Measurements from ENCODE around the gene PDE4D.

The PDE4D gene

DNA sequence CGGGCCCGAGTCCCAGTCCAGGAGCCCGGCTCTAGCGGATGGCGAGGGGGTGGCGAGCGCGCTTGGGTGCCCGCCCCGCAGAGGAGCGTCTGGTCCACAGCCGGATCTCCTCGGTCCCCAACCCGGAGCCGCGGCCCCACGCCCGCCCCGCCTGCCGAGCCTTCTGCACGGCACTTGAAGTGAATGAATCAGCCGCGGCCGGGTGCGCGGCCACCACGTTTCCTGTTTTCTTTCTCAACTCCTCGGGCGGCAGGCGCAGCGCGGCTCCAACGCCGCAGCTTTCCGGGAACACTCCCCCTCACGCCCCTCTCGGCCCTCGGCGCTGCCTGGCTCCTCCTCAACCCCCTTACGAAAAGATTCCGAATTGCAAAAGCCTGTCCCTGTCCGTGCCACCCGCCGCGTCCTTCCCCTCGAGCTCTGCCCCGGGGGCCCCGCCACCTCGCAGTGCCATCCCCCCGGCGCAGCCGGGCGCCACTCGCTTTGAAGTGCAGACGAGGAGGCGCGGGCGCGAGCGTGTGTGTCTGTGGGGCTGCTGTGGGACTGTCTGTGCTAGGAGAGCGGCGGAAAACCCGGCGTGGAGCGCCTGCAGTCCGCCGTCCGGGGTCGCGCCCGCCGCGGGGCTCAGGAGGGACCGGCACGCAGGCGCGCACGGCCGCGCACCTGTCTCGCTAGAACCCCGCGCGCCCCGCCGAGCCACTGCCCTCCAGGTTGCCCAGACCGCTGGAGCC lies 854.1 kb downstream of the PDE4D start:
- DNase-seq (ENCODE audit: low spot score) = peak; percentile 7

DNA sequence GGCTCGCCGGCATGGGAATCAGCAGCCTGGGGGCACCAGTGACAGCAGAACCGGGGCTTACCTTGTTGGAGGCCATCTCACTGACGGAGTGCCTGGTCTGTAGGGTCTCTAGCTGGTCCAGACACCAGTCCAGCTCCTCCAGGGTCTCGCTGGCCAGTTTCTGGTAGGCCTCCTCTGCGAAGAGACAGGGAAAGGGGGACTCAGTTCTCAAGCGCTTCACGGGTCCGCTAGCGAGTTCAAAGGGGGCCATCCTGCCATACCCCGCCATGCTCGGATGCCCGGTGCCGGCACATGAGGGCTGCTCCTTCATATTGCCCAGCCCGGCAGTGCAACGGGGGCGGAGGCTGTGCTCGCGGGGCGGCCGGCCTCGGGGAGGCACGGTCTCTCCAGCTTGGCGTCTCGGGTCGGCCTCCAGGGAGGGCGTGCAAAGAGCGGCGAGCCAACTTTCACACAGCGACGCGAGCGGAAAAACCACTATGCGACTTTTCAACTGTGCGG lies 854.7 kb downstream of the PDE4D start:
- DNase-seq (ENCODE audit: low spot score) = no peak

DNA sequence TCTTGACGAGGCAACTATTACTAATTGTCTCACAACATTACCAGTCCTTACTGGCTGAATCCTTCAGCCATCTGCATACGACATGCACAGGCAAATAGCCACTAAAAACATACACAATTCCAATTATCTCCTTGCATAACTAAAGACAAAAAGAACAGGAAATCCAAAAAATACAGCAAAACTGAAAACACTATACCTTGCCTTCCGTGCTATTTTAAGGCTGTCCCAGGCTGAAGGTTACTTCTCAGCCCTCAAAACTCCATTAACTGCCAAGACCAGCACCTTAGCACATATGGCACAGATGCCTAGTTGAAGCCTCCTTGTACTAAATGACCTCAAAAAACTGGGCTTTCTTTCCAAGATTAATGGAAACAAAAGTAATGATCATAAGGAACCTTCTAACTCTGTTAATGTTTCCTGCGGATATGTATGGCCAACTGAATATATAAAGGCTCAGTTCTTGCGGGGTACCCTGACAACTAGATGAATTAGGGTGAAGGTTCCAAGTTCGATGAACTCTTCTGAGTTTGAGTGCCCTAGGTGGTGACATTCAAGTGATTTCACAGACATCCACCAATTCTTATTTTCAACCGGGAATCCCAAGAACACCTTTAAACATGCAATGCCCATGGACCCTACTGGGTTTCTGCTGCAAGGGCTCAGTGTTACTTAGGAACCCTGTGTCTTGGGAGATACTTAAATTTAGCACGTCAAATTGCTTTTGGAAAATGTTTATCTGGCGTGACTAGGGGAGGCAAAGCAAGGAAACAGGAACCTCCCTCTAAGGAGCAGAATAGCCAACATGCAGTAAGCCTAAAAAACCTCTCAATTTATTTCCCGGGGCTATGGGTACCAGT lies 855.4 kb downstream of the PDE4D start:
- no peak for DNase-seq (ENCODE audit: low spot score)

DNA sequence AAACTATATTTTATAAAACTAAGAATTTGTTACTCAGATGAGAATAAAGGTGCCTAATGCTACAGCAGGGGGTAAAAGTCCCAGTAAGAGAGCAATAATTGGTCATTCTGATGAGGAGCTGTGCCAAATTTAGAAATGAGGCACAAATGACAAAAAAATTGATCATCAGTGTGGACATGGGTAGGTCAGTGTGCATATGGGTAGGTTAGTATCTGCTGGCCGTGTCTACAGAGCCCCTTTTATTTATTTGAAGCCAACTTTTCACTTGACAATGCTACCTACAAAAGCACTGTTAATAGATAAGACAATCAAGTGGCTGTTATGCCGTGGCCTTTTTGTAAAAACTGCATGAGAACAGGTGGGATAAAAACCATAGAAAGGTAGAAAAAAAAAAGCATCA lies 856.1 kb downstream of the PDE4D start:
- no peak for DNase-seq (ENCODE audit: low spot score)

DNA sequence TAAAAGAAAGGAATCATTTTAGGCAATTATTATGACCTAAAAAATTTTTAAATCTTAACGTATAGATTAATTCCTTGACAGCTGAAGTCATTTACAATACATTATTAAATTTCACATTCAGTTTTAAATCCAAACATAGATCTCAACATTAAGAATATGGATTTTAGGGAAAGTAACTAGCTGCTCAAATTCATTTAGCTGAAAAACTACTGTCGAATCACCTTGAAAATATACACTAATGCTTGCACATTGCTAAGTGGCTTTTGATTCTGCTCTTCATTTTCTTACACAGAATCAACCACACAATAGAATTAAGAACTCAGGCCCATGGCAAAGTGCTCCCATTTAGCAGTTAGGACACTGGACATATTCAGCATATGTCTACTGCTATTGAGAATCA lies 856.5 kb downstream of the PDE4D start:
- no peak for DNase-seq (ENCODE audit: low spot score)

DNA sequence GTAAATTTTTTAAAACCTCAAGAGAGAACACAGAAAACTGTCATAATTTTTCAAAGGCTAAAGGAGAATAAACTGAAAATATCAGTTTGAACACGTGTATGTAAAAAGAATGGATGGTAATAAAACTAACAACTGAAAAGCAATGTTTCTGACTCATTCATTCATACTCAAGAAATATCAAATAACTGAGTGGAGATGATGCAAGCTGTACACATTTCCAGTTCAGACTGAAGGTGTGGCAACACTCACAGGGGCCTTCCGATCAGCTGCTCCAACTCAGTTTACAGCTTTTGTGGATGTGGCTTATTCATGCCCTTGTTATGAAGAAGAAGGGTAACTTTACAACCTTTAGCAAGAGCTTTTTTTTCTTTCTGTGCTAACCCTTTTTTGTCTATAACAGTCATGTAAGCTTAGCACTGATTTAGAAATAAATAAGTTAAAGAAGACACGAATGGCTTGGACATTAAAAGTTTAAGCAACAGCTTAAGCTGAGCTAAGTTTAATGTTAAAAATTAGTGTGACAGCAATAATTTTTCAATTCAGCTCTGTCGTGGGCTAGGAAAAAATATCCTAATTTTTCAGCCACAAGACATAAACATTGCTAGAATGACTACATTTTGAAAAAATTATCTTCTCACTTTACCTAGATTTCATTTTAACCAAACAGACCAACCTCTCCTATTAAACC lies 857.1 kb downstream of the PDE4D start:
- DNase-seq (ENCODE audit: low spot score) = no peak

DNA sequence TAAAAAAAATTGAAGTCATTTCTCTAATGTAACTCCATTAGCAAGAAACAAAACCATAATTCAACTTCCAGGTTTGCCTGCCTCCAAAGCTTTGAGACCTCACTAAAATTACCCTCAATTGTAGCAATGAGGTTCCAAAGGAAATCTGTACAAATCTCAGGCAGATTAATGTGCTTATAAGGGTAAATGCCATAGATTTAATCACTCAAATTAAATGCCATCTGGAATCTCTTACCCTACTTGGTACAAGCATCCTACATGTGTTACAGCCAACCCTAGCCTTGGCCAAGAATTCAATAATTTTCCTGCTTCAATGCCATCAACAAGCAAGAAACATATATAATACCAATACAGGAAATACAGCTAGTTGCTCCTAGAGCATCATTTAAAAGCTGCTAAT lies 857.8 kb downstream of the PDE4D start:
- no peak for DNase-seq (ENCODE audit: low spot score)

DNA sequence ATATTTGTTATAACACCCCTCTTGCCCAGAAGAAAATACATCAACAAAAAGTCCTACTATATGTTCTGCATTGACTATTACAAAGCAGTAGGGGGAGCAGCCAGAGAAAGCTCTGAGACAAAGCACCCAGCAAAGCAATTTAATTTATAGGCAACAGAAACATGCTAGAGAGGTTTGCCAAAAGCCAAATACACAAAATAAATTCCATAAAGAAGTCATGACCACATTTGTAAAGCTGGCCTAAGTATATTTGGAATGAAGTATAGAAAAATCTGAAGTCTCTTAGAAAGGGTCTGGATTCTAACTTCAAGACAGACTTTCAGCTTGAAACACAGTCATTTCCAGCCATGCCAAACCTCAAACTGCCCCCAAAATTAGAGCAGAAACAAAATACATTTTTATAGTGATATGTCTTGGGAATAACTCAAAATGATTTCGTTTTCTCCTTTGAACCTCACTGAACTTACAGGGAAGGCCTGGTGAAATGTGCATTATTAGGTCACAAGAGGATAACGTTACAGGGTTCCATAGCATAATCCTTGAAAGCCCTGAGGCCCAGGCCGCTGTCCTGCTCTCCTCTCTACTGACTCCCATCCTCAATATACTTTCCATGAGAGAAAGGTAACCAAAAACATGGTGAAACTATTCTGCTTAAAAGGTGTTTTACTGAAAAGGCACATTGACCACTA lies 858.9 kb downstream of the PDE4D start:
- peak; percentile 16 for DNase-seq (ENCODE audit: low spot score)

DNA sequence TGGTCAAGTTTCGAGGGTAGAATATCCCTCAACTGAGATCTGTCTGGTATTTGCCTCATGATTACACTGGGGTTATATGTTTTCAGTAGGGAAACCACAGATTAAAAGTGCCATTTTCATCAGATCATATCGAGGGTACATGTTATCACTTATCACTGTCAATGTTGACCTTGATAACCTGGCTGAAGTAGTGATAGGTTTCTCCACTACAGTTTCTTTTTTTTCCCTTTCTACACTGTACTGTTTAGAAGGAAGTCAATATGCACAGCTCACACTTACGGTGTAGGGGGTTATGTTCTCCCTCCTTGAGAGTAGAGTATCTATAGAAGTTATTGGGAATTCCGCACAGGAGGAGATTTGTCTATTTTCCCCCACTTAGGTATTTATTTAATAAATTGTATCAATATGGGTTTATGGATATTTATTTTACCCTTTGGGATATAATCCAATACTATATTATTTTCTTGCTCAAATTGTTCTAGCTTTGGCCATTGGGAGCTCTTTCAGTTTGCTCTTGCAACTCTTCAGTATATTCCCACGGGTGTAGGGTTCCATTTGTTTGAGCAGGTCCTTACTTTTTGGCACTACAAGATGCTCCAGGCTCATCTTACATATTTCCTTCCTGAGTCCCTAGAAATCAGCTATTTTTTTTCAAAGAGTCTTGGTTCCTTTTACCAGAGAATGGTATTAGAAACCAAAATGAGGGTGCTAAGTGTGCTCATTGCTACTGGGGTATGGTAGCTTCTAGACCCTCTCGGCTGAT lies 866.2 kb downstream of the PDE4D start:
- no peak for DNase-seq (ENCODE audit: low spot score)

DNA sequence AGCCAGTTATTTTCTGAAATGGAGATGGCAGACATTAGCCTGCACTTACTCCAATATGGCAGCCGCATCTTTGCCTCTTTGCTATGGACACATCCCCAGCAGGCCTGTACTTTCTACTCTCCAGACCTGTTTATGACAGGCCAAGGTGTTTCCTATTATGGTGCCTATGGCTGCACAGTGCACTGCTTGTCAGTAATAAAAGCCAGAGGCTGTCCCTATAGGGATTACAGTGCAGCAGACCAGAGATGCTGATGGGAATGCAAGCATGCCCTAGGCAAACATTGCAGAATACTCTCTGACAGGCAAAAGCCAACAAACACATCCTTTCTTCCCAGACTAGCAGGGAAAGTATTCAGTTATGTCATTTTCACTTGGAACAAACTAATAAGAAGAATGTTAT lies 867.8 kb downstream of the PDE4D start:
- DNase-seq (ENCODE audit: low spot score) = no peak

DNA sequence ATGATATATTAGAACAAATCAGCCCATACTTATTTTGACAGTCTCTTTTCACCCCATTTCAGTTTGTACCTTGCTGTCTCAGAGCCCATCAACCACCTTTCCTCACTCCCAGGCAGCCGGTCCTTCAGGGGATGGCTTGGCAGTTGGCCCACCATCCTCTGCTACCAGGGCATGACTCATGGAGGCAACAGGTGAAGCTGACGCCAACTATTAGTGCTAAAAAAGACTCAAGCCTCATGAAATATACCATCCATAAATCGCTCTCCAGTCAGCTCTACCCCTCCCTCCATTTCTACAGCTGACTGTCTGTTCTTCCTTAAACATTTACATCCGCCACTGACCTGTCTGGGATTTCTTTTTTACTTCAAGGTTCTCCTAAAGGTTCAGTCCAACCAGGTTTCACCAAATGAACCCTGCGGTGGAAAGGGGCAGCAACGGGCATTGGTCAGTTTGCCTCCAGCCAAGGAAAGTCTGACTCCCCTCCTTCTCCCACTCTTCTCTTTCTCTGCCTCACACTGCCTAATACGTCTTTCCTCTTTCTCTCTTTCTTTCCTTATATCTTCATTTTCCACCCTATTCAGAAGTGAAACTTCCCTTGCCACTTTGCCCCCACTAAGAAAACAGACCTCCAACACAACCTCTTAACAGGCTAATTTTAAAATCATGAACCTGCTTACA lies 871.5 kb downstream of the PDE4D start:
- DNase-seq (ENCODE audit: low spot score) = no peak

DNA sequence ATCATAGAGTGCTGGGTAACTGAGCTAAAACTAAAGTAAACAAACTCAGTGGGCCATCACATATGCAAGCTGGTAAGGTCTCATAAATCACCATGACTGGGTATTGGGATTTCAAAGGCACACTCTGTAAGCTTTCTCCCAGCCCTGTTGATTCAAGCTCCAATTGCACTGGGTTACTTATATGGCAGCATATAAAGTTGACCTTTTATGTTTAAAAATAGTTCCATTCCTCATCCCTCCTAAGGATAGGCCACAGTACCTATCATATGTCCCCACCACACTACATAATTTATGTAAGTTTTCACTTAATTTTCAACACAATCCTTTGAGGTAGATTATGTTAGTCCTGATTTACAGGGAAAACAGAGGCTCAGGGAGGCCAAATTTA lies 872.2 kb downstream of the PDE4D start:
- no peak for DNase-seq (ENCODE audit: low spot score)

DNA sequence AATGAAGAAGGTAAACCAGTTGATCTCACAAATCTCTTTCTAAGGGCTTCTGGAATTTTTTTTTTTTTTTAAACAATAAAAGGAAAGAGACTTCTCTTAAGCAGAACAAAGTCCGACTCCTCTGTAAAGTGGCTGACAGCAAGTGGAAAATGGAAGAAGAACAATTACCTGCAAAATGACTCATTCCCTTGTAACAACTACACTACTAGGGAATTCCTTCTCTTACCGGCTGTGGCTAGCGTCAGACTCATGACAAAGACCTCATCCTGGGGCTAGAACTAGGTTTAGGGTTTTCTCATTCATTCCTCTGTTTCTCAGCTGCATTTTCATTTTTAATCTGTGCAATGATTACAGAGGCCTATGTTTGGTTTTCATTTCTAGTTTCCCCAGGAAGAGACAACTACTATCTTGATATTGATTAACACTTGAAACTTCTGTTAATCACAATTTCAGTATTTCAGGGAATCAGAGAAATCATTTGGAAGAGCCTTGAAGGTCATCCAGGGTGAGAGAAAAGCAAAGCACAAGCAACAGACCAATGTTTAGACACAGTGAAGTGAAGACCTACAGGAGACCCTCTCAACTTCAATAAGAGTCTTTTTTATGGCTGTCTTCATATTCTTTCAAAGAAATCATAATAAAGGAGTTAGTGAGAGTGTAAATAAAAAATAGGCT lies 872.8 kb downstream of the PDE4D start:
- DNase-seq (ENCODE audit: low spot score) = no peak

DNA sequence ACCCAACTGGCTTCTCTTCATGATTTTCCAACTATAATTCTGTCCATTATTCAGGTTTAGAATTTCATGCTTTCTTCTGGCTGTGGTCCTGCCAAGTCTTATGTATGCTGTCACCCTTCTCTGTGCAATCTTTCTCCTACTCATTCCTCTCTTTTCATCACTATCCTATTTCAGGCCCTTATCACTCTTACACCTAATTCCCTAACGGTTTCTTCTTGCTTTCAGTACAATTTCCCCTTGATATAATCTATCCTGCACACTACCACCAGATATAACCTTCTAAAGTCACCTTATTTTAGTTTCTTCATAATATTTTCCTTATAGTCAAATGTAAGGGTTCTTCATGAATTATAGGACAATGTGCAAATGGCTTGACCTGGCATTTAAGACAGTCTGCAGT lies 874.4 kb downstream of the PDE4D start:
- no peak for DNase-seq (ENCODE audit: low spot score)

DNA sequence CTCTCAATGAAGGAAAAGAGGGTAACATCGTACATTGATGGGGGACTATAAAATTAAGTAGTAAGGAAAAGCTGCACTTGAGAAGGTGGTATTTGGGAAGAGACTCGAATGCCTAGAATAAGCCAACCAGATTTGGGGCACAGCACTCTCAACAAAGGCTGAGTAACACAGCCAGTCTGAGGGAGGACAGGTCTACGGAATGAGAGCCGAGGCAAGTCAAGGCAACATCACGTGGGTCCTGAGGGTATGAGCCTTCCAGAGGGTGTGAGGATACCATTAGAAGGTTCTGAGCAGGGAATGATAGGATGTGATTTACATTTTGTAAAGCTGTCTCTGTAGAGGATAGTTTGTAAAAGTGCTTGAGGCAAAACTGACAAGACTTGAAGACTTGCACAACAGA lies 876.6 kb downstream of the PDE4D start:
- DNase-seq (ENCODE audit: low spot score) = no peak

DNA sequence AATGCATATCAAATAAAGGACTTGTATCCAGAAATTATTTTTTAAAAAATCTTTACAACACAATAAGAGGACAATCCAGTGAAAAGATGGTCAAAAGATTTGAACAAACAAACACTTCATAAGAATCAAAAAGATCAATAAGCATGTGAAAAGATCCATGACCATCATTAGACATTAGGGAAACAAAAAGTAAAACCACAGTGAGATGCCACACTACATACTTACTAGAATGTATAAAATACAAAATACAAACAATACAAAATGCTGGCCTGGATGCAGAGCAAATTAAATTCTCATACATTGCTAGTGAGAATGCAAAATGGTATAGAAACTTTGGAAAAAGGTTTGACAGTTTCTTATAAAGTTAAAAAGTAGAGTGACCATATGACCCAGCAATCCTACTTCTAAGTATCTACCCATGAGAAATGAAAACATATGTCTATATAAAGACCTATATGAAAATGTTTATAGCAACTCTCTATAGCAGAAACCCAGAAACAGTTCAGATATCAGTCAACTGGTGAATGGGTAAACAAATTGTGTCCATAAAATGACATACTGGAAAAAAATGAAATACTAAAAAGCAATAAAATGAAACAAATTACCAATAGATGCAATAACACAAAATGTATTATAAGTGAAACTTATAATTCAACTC lies 884.6 kb downstream of the PDE4D start:
- DNase-seq (ENCODE audit: low spot score) = no peak

DNA sequence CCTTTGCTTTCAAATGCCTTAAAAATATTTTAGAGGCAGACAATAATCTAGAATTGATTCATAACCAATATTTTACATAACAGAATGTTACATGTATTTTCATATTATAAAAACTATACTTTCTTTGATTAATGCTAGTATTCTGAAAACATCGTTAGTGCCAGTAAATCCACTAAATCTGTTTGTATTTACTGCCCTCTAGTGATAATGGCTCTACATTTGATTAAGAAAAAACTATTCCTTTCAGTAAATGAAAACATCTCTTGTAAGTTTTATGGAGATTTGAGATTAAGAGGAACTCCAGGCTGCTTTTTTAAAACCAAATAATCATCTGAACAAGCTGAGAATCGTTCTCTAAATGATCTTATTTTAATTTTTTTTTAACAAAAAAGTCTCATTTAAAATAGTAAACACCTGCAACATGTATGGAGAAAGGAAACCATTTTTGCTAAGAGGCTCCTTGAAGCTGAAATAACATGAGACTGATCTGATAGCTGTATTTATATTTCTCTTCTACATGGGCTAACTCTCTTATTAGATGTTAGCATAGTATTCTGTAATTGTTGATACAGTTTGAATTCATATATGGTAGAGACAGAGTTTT lies 886.0 kb downstream of the PDE4D start:
- DNase-seq (ENCODE audit: low spot score) = peak; percentile 38

DNA sequence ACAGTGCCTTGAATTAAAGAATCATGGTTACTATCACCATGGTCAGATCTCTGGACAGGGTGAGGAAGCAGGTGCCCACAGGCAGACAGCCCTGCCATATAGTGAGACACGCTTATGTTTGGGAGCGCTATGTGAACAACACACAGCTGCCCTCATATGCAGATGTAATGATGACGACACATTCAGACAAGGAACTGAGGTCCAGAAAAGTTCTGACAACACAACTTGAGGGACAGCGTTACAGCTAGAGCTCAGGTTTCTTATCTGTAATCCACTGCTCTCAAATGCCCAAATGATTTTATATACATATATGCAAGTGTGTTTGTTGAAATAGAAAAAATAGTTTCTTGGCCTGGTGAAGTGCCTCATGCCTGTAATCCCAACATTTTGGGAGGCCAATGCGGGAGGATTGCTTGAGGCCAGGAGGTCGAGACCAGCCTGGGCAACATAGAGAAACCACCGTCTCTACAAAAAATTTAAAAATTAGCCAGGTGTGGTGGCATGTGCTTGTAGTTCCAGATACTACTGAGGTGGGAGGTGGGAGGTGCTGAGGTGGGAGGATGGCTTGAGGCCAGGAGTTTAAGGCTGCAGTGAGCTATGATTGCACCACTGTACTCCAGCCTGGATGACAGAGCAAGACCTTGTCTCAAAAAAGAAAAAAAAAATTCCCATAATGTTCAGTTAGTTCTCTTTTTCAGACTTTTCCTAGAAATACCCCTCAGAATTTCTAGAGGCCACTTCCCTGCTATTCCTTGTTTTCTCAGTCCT lies 887.4 kb downstream of the PDE4D start:
- no peak for DNase-seq (ENCODE audit: low spot score)

DNA sequence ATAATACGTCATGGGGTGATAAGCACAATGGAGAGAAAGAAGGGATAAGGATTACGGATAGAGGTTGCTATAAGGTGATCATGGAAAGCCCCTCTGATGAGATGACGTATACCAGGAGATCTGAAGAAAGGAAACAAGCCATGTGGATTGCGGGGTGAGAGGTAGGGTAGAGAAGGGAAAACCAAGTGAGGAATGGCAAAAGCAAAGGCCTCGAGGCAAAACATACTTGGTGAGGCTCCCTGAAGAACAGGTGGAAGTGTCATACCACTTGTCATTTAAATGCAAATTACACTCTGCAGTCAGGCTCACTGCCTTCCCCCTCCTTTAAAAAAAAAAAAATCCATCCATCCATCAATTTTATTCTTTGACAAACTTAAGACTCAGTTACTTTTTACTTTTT lies 889.9 kb downstream of the PDE4D start:
- DNase-seq (ENCODE audit: low spot score) = no peak

Data from globus pallidus (tissue), 1 donor.